Heart left ventricle (tissue), 16 donors: ENCODE data around the gene SMIM1. TPM values are rescaled to one million over a fixed set of nuclear protein-coding genes. Genes with fewer than 3 reads are reported as not detected.
"Not testable (repeated sequence)": the region's sequence is repeated elsewhere in the genome, so short reads cannot be mapped to it uniquely, and the experiment has no call there.

Source experiments
- ATAC-seq, 4 donors: fragments of 200-7000 bp; cut with Tn5 transposase; one replicate each; pipeline ENCODE4 v1.9.1; 2020 to 2022; ENCODE audit warnings: moderate library complexity in 4 of 4, mild to moderate bottlenecking in 3 of 4, moderate number of reproducible peaks in 1 of 4
- DNase-seq, 5 donors: peaks; one replicate each; pipeline ENCODE4 v3.0.0-alpha.2; 2020
- H3K27ac ChIP-seq, 12 donors: fragments of 200-600 bp; sonication (generic) in 4 of 12; one replicate each; pipeline versions ENCODE4 v1.5.0 to v1.8.0; 2016 to 2022; ENCODE audit warnings: mild to moderate bottlenecking in 2 of 12
- H3K27me3 ChIP-seq, 9 donors: fragments of 200-600 bp; sonication (generic) in 2 of 9; one replicate each; pipeline versions ENCODE4 v1.5.1 to v1.8.0; 2016 to 2022; ENCODE audit warnings: mild to moderate bottlenecking in 3 of 9
- H3K36me3 ChIP-seq, 9 donors: fragments of 200-600 bp; sonication (generic) in 2 of 9; one replicate each; pipeline versions ENCODE4 v1.5.0 to v1.8.0; 2018 to 2022; ENCODE audit warnings: mild to moderate bottlenecking in 2 of 9
- H3K4me1 ChIP-seq, 12 donors: fragments of 200-600 bp; sonication (generic) in 4 of 12; one replicate each; pipeline versions ENCODE4 v1.5.0 to v1.8.0; 2016 to 2022; ENCODE audit warnings: mild to moderate bottlenecking in 3 of 12
- H3K4me3 ChIP-seq, 12 donors: fragments of 200-600 bp; sonication (generic) in 4 of 12; one replicate each; pipeline versions ENCODE4 v1.5.0 to v1.8.0; 2017 to 2022; ENCODE audit warnings: mild to moderate bottlenecking in 9 of 12, moderate library complexity in 4 of 12
- H3K9me3 ChIP-seq, 12 donors: fragments of 200-600 bp; sonication (generic) in 4 of 12; one replicate each; pipeline versions ENCODE4 v1.5.0 to v1.8.0; 2016 to 2022; ENCODE audit warnings: mild to moderate bottlenecking in 1 of 12
- CTCF ChIP-seq, 12 donors: fragments of 200-600 bp; sonication (generic) in 4 of 12; IDR thresholded peaks; one replicate each; pipeline versions ENCODE4 v1.5.0 to v1.8.0; 2018 to 2022; ENCODE audit warnings: antibody characterized with exemption in 12 of 12, mild to moderate bottlenecking in 5 of 12
- POLR2A ChIP-seq, 2 donors: fragments of 450-650 bp; IDR thresholded peaks; one replicate each; pipeline ENCODE4 v1.6.1; 2017; ENCODE audit warnings: antibody characterized with exemption in 2 of 2, mild to moderate bottlenecking in 2 of 2, moderate library complexity in 2 of 2
- WGBS, 4 donors: extraction: QIAGEN DNeasy Blood & Tissue Kit in 2 of 4; methylation state at CpG; one replicate each; pipeline versions ENCODE4 v1.1.5 to v1.1.7; 2013 to 2018; 5-methylcytosine and 5-hydroxymethylcytosine counted together
- intact Hi-C, 10 donors: fragments of 100-400 bp; cut with DNase I; formaldehyde crosslinking; loops; one replicate each; pipeline versions ENCODE4 v1.11.1 to v1.14.2; 2022
- polyA plus RNA-seq, 2 donors: library from polyadenylated mRNA; stranded (reverse); fragments of 200-250 nt; gene quantifications; one replicate each; pipeline ENCODE4 v1.2.3, GENCODE V29; 2013
- total RNA-seq, 9 donors: library from RNA; depleted of rRNA in 2 of 9; stranded (reverse); fragments of >200 nt in 2 of 9; fragmentation: NEBNext Ultra II Directional in 3 of 9; extraction: Animal tissue kit (Norgen Biotek cat#: 25700) in 3 of 9; gene quantifications; one replicate each; pipeline versions ENCODE4 v1.1.0 to v1.2.4, GENCODE V29; 2016 to 2023
- donor health status: ischemic (EF 13 %, LVEDD 7.1; RV severe dilation, severe dysfunction).
- donor health status: healthy with polysubstance abuse.
- donor health status: DM: no; HTN: yes; CAD: no.
- donor health status: DM: no; HTN: no; CAD: no.
- donor health status: ischemic (EF 25% LVEDD 6.9; RV normal size, moderate dysfunction).
- donor health status: ischemic (EF 25% LVEDD 5.7; RV mildly dilated, moderate dysfunction).
- donor health status: healthy.
- donor health status: DM: yes; HTN: yes; CAD: no.
- donor health status: ischemic (EF 35%, LVEDD 5.7; RV mildly dilated, moderate dysfunction).
- donor health status: nonischemic (EF 11% LVEDD 7.7; RV severe dilation, severe dysfunction).
- donor health status: DM: yes; HTN: yes; CAD: no.
- donor health status: PGD.
- donor health status: ischemic (EF 29% LVEDD 5.4; RV normal size, mild dysfunction).
- donor health status: nonischemic (EF 23%, LVEDD 6.1; RV moderate dilation, normal function).

Gene SMIM1
- total and polyA plus RNA-seq, 11 donors, result 3.8 to 51.2 (median 11.7) TPM

DNA sequence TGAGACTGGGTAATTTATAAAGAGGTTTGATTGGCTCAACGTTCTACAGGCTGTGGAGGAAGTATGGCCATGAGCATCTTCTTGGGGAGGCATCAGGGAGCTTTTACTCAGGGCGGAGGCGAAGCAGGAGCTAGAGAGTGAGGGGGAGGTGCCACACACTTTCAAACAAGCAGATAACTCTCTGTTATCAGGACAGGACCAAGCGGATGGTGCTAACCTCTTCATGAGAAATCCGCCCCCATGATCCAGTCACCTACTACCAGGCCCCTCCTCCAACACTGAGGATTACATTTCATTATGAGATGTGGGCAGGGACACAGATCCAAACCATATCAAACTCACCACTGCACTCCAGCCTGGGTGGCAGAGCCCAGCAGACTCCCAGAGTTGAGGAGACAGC is 35.2 kb downstream of the SMIM1 start:
- no peaks in the 10 kb centered on the region for H3K4me1 ChIP-seq
- H3K36me3 ChIP-seq, result no peaks in the 10 kb centered on the region
- WGBS, 4 donors, result 81 to 82% (median 82%) methylated on average over 5 of the region's 5 CpGs
- no peaks in the 10 kb centered on the region for H3K9me3 ChIP-seq
- DNase-seq (no peak), ATAC-seq (no peak)
- peaks cover 0 to 23% (median 0%) of the 10 kb centered on the region in 9 donors for H3K27me3 ChIP-seq
- H3K27ac ChIP-seq, result no peak overlapping the region
- TF ChIP-seq POLR2A (IDR thresholded peaks at IDR 0.05) (no peak), CTCF (IDR thresholded peaks at IDR 0.05) (no peak)
- intact Hi-C loops, result no loop called here
- H3K4me3 ChIP-seq, result no peak overlapping the region

DNA sequence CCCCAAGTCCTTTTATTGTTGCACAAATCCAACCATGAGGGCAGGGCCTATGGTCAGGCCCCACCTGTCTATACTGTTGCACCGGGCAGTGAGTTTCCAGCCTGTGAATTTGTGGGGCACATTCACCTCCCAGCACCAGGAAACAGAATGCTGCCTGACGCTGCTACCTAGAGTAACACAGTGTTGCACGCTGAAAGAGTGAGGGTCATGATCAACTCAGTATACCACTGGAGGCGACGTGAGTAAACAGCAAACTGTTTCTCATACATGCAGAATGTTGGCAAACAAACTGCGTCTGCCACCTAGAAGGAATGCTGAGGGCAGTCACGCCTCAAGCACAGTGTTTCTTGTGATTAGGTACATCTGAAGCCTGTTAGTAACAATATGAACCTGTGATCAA is 37.1 kb downstream of the SMIM1 start:
- WGBS, 4 donors, result 74 to 83% (median 78%) methylated on average over 7 of the region's 7 CpGs
- Histone ChIP-seq H3K4me3 (no peak overlapping the region), H3K9me3 (no peaks in the 10 kb centered on the region), H3K27me3 (peaks cover 0 to 8% (median 0%) of the 10 kb centered on the region in 9 donors), H3K4me1 (no peaks in the 10 kb centered on the region), H3K27ac (no peak overlapping the region), H3K36me3 (peaks cover 0 to 12% (median 7%) of the 10 kb centered on the region in 9 donors)
- ATAC-seq, result no peak
- DNase-seq, result no peak
- TF ChIP-seq POLR2A (IDR thresholded peaks at IDR 0.05) (no peak), CTCF (IDR thresholded peaks at IDR 0.05) (no peak)
- intact Hi-C loops, result no loop called here

DNA sequence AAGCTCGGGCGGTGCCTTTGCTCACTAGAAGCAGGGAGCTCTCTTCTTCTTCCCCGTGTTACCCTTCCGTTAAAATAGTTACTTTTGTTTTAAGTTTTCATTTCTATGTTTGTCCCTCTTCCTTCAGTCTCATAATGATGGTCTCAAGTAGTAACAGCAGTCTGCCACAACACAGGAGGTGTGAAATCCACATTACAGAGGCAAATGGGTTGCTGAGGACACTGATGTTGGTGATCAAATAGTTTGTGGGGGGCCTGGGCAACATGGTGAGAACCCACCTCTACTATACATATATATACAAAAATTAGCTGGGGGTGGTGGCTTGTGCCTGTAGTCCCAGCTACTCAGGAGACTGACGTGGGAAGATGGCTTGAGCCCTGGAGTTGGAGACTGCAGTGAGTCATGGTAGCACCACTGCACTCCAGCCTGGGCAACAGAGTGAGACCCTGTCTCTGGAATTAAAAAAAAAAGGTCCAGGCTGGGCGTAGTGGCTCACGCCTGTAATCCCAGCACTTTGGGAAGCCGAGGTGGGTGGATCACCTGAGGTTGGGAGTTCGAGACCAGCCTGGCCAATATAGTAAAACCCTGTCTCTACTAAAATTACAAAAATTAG is 37.7 kb downstream of the SMIM1 start:
- H3K27me3 ChIP-seq, H3K27ac ChIP-seq, ATAC-seq, H3K9me3 ChIP-seq, DNase-seq, intact Hi-C loops, H3K4me1 ChIP-seq, H3K4me3 ChIP-seq: not testable (repeated sequence)
- peaks cover 0 to 18% (median 13%) of the 10 kb centered on the region in 9 donors for H3K36me3 ChIP-seq
- 82 to 88% (median 86%) methylated on average over 9 of the region's 9 CpGs for WGBS, 4 donors

- WGBS, 4 donors, result 58 to 70% (median 60%) methylated on average over 2 of the region's 2 CpGs
- Histone ChIP-seq H3K4me1 (no peaks in the 10 kb centered on the region), H3K9me3 (no peaks in the 10 kb centered on the region), H3K27me3 (no peaks in the 10 kb centered on the region), H3K27ac (no peak overlapping the region), H3K4me3 (no peak overlapping the region), H3K36me3 (peaks cover 0 to 28% (median 24%) of the 10 kb centered on the region in 9 donors)
- intact Hi-C loops, result no loop called here
- no peak for ATAC-seq
- no peak for TF ChIP-seq POLR2A (IDR thresholded peaks at IDR 0.05)
- no peak for TF ChIP-seq CTCF (IDR thresholded peaks at IDR 0.05)
- DNase-seq, result no peak
Observed at GRCh38 chr1:3811595-3811911, 39.0 kb downstream of the SMIM1 start.

DNA sequence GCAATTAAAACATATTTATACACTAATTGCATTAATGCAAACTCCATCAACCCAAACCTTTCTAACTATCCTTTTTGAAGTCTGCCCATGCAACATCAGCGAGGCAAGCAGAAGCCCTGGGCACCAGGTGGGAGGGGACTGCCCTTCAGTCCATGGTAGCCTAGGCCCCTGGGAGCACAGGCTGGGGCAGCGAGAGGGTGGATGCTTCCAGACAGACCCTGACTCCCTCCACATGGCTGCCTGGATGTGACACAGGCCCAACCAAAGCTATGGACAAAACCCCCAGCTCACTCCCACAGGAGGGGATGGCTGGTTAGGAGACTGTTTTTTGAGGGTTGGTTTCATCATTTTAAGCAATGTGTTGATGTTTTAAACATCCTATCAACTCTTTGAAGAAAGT is 41.5 kb downstream of the SMIM1 start:
- Histone ChIP-seq H3K27ac (no peak overlapping the region), H3K36me3 (peaks cover 0 to 35% (median 28%) of the 10 kb centered on the region in 9 donors), H3K27me3 (no peaks in the 10 kb centered on the region), H3K4me1 (no peaks in the 10 kb centered on the region), H3K9me3 (no peaks in the 10 kb centered on the region), H3K4me3 (no peak overlapping the region)
- intact Hi-C loops, result no loop called here
- no peak for DNase-seq
- ATAC-seq, result no peak
- no peak for TF ChIP-seq POLR2A (IDR thresholded peaks at IDR 0.05)
- no peak for TF ChIP-seq CTCF (IDR thresholded peaks at IDR 0.05)
- WGBS, 4 donors, result 95 to 97% (median 96%) methylated on average over 2 of the region's 2 CpGs
